Kidney epithelial cell (primary cell): ENCODE data around the gene PCED1A. TPM values are rescaled to one million over a fixed set of nuclear protein-coding genes. Genes with fewer than 3 reads are reported as not detected.
A peak's percentile ranks its signal among the peaks of the same experiment; 100 is the strongest.

Experiments
- DNase-seq: peaks from one replicate; pipeline ENCODE4 v3.0.0-alpha.2; 2010; ENCODE audit warnings: low read depth
- H3K27me3 ChIP-seq: 2 replicates; pipeline ENCODE4 v1.6.0; 2011; ENCODE audit warnings: low read length; ENCODE audit not compliant: control insufficient read depth, insufficient read depth
- H3K36me3 ChIP-seq: 2 replicates; pipeline ENCODE4 v1.5.1; 2011; ENCODE audit warnings: low read length; ENCODE audit not compliant: control insufficient read depth, insufficient read depth
- H3K4me3 ChIP-seq: 2 replicates; pipeline ENCODE4 v1.5.1; 2011; ENCODE audit warnings: low read depth, mild to moderate bottlenecking, control low read depth, low read length
- total RNA-seq: library from RNA; depleted of rRNA; stranded (reverse); fragments of >200 nt; gene quantifications from 2 replicates; pipeline ENCODE4 v1.2.3, GENCODE V29; 2015
- TF ChIP-seq, protein P1 (sequence below): IDR thresholded peaks from 2 replicates; pipeline ENCODE4 v1.5.1; 2011; ENCODE audit warnings: mild to moderate bottlenecking, moderate library complexity, low read length, control low read depth, inconsistent platforms; ENCODE audit not compliant: insufficient read depth, poor library complexity, severe bottlenecking

Gene PCED1A
- total RNA-seq, 1 donor from 2014 or later = 30.4 TPM

DNA sequence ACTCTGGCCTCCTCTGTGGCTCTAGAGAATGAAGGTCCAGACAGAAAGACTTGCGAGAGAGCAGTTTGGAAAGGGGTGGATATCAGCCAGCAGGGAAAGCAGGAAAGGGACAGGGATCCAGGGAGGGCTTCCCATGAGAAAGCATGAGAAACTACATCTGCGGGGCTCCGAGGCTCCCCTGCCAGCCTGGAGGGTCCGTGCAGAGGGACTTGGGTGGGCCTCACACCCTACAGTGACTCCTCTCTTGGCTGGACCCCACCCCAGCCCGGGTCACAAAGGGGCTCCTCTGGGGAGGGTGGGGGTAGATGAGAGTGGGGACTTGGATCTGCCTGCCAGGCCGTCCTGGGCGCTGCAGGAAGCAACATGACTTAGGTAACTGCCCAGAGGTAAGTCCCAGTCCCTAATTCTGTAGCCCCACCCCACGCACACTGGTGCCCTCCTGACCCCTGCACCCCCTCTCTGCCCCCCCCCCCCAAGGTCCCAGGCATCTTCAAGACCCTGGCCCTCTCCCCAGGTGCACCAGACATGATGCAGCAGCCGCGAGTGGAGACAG, 24.3 kb downstream of the PCED1A start, which contains the start of gene TMEM239:
Gene TMEM239, plus strand, starts transcription at position 335 of the 553 bp plus-strand sequence. Its CDS starts 191 bp downstream, at position 526.
- no peaks in the 10 kb centered on the region for H3K36me3 ChIP-seq
- DNase-seq = no peak
- H3K27me3 ChIP-seq = peaks cover 17% of the 10 kb centered on the region
- TF ChIP-seq, protein P1, sequence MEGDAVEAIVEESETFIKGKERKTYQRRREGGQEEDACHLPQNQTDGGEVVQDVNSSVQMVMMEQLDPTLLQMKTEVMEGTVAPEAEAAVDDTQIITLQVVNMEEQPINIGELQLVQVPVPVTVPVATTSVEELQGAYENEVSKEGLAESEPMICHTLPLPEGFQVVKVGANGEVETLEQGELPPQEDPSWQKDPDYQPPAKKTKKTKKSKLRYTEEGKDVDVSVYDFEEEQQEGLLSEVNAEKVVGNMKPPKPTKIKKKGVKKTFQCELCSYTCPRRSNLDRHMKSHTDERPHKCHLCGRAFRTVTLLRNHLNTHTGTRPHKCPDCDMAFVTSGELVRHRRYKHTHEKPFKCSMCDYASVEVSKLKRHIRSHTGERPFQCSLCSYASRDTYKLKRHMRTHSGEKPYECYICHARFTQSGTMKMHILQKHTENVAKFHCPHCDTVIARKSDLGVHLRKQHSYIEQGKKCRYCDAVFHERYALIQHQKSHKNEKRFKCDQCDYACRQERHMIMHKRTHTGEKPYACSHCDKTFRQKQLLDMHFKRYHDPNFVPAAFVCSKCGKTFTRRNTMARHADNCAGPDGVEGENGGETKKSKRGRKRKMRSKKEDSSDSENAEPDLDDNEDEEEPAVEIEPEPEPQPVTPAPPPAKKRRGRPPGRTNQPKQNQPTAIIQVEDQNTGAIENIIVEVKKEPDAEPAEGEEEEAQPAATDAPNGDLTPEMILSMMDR = no peak
- no peak within 1 kb of the TSS for H3K4me3 ChIP-seq

- Histone ChIP-seq H3K4me3 (no peak overlapping the region), H3K36me3 (no peaks in the 10 kb centered on the region), H3K27me3 (peaks cover 10% of the 10 kb centered on the region)
- TF ChIP-seq, protein P1 = no peak
- DNase-seq = no peak
These were observed 25.1 kb downstream of the PCED1A start for GRCh38 chr20:2815242-2815900.

DNA sequence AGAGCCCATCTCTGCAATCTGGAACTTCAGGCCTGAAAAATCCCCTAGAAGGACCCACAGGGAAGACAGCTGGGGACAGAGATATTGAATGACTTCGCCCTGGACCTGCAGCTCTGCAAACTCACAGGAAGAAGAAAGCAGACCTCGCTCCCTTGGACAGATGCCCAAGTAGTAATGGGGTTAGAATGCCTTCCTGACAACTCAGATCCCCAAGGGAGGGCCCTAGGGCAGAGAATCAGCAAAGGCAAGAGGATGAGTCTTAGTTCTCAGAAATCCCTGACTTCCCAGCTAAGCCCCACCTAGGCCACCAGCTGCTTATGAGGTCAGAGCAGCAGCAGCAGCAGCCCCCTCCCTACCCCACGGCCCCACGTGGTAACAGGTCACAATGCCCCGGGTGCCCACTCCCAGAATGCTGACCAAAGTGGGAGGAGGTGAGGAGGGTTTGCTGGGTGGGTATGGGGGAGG, 25.8 kb downstream of the PCED1A start, which contains the start of gene C20orf141:
Gene C20orf141, plus strand, starts transcription at position 401 of the 465 bp plus-strand sequence. CDS start 198 bp downstream, outside the sequence.
- no peak within 1 kb of the TSS for H3K4me3 ChIP-seq
- H3K36me3 ChIP-seq = no peaks in the 10 kb centered on the region
- H3K27me3 ChIP-seq = peaks cover 6% of the 10 kb centered on the region
- TF ChIP-seq, protein P1 = no peak
- DNase-seq = peak; percentile 85

DNA sequence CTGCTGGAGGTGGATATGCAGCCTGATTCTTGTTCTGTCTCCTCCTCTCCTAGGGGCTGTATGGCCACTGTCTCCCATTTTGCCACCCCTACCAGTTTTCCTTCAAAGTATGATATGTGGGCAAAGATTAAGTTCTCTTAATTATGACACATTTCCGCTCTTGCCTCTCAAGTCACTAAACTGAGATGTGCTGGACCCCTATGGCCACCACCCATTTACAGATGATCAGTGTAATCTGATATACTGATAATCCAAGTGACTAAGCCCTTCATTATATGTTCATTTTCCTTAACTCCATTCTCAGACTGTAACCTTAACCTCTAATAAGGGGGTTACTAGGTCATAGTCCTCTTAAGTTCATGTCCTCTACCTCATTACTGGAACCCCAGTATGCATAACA, 26.4 kb downstream of the PCED1A start:
- TF ChIP-seq, protein P1 = no peak
- Histone ChIP-seq H3K4me3 (no peak overlapping the region), H3K36me3 (no peaks in the 10 kb centered on the region), H3K27me3 (peaks cover 6% of the 10 kb centered on the region)
- DNase-seq = no peak

GRCh38 chr20:2812189-2812588, 28.3 kb downstream of the PCED1A start:
- H3K27me3 ChIP-seq = peaks cover 8% of the 10 kb centered on the region
- TF ChIP-seq, protein P1 = no peak
- no peak for DNase-seq
- H3K36me3 ChIP-seq = no peaks in the 10 kb centered on the region
- no peak overlapping the region for H3K4me3 ChIP-seq
